B cell (primary cell): ENCODE data around the gene SLFN11.

Experiments
- EZH2 ChIP-seq: IDR thresholded peaks from 2 replicates; pipeline ENCODE4 v1.6.1; 2012; ENCODE audit warnings: borderline replicate concordance, low read depth, mild to moderate bottlenecking, moderate library complexity, low read length; ENCODE audit not compliant: insufficient read depth, poor library complexity, severe bottlenecking
- TF ChIP-seq, protein P1 (sequence below): fragments of 200-600 bp; IDR thresholded peaks from one replicate; pipeline ENCODE4 v1.8.0; 2022; ENCODE audit warnings: antibody characterized with exemption, mild to moderate bottlenecking

DNA sequence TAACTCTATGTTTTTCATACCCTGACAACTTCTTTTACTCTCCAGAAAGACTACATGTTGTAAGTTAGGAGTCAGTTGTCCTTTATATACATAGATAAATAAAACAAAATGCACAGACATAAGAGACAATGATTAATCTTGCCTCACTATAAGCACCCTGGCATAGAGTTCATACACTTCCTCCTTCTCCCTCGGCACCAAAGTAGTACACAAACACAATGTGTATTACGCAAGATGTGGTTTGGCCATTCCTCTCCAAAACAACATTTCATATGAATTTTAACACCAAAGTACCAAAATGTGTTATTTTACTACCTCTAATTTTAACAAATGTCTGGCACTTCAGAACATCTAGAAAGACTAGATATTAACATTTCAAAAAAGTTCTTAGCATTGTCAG, 17.2 kb upstream of the SLFN11 start:
- TF ChIP-seq, protein P1, sequence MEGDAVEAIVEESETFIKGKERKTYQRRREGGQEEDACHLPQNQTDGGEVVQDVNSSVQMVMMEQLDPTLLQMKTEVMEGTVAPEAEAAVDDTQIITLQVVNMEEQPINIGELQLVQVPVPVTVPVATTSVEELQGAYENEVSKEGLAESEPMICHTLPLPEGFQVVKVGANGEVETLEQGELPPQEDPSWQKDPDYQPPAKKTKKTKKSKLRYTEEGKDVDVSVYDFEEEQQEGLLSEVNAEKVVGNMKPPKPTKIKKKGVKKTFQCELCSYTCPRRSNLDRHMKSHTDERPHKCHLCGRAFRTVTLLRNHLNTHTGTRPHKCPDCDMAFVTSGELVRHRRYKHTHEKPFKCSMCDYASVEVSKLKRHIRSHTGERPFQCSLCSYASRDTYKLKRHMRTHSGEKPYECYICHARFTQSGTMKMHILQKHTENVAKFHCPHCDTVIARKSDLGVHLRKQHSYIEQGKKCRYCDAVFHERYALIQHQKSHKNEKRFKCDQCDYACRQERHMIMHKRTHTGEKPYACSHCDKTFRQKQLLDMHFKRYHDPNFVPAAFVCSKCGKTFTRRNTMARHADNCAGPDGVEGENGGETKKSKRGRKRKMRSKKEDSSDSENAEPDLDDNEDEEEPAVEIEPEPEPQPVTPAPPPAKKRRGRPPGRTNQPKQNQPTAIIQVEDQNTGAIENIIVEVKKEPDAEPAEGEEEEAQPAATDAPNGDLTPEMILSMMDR: no peak
- TF ChIP-seq EZH2: no peak
